Activated T-helper 1 cell treated with Interleukin-2 at 50 U/mL for 16 hours (primary cell): ENCODE results near the gene ZNF239.
"Not testable (repeated sequence)": the region's sequence is repeated elsewhere in the genome, so short reads cannot be mapped to it uniquely, and the experiment has no call there.

Experiments
- DNase-seq: peaks from one replicate; pipeline ENCODE4 v3.0.0-alpha.2; 2020; ENCODE audit warnings: low read depth

ZNF239 gene

GRCh38 chr10:43576580-43576979 lies 2.2 kb upstream of the ZNF239 start:
- no peak for DNase-seq

DNA sequence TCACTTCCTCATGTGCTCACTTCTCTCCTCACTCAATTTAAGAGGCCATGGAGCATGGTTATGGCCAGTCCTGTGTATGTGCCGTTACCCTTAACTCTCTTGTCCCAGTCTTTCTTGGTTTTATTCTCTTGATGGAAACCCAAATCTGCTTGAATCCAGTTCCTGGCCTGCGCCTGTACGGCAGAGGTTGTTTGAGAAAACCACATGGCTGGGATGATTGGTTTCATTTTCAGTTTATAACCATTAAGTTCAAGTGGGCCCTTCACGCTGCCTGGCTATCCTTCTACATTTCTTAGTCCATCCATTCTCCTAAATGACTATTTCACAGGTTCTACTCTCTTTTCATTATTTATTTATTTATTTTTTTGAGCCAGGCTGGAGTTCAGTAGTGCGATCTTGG lies 1.6 kb upstream of the ZNF239 start:
- no peak for DNase-seq

DNA sequence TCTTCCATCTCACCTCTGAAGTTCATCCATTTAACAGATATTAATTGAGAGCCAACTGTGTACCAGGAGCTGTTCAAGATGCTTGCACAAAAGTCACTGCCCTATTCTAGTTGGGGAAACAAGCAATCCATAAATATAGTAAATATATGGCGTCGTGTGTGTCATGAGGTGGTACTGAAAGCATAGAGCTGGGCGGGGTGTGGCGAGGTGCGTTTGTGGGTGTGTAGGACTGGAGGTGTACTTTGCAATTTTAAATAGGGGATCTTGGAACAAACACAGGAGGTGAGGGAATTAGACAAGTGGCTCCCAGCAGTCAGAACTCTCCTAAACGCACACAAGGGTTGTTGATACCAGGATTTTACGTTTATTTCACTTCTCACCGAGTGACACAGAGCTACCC lies 490 bp upstream of the ZNF239 start:
- DNase-seq: no peak

GRCh38 chr10:43573250-43574000 lies 991 bp downstream of the ZNF239 start:
- DNase-seq: no peak

DNA sequence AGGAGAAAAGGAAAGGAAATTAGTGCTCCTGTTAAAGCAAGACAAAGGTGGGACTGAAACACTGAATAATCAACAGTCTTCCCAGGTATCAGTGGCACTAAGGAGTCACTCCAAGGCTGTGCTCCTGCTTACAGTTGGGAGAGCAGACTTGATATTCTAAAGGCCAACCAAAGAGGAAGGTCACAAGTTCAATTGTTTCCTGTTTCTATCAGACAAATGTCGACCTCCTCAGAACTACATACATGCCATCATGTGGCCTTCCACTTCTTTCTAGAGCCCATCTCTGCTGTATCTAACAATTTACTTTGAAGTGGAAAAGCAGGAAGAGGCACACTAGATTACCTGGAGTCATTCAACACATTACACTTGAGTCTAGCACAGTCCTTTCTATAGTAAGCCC lies 3.4 kb downstream of the ZNF239 start:
- no peak for DNase-seq

DNA sequence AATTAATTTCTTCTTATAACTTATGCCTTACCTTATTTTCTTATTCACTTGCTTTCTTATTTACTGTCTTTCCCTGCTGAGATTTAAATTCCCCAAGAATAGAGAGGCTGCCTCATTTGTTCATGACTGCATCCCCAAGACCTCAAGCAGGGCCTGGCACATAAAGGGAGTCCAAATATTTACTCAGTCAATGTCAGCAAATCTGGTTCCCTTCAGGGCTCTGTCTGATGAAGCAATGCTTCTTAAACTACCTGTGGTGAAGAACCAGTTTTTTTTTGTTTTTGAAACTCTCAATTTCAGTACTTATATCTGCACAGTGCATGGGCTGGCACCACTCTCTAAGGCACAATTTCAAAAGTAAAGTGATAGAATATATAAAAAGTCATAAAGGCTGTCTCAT lies 4.7 kb downstream of the ZNF239 start:
- no peak for DNase-seq

DNA sequence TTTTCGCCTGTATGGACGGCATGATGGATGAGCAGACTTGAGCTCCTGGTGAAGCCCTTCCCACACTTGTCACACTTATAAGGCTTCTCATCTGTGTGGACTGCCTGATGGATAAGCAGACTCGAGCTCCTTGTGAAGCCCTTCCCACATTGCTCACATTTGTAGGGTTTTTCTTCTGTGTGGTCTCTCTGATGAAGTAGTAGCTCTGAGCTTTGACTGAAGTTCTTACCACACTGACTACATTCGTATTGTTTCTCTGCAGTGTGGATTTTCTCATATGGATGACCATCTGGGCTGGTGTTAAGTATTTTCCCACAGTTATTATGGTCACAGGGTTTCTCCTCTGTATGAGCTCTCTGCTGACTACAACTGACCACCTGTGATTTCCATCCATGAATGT lies 17.2 kb downstream of the ZNF239 start:
- DNase-seq: no peak

DNA sequence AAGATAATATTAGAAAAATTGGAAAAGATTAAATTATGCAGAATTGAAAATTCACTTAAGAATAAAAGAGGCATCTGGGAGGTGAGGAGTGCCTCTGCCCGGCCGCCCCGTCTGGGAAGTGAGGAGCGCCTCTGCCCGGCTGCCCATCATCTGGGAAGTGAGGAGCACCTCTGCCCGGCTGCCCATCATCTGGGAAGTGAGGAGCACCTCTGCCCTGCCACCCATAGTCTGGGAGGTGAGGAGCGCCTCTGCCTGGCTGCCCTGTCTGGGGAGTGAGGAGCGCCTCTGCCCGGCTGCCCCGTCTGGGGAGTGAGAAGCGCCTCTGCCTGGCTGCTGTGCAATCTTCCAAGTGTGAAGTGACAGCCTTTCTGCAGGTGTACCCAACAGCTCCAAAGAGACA lies 30.7 kb downstream of the ZNF239 start:
- DNase-seq: not testable (repeated sequence)

- no peak for DNase-seq
Observed at GRCh38 chr10:43524434-43525247, 49.8 kb downstream of the ZNF239 start.
